Fibroblast of pulmonary artery (primary cell): ENCODE measurements around the gene VDAC2.
"Not testable (repeated sequence)": the region's sequence is repeated elsewhere in the genome, so short reads cannot be mapped to it uniquely, and the experiment has no call there.

Experiments
- DNase-seq: peaks from one replicate; pipeline ENCODE4 v3.0.0-alpha.2; 2010; ENCODE audit warnings: low read depth
- H3K4me3 ChIP-seq: replicated peaks from 2 replicates; pipeline ENCODE4 v1.5.1; 2011; ENCODE audit warnings: low read depth, mild to moderate bottlenecking, control low read depth, low read length, moderate library complexity
- TF ChIP-seq, protein P1 (sequence below): IDR thresholded peaks from 2 replicates; pipeline ENCODE4 v1.5.1; 2011; ENCODE audit warnings: mild to moderate bottlenecking, control low read depth, low read length, inconsistent platforms; ENCODE audit errors: missing control alignments

VDAC2 gene

DNA sequence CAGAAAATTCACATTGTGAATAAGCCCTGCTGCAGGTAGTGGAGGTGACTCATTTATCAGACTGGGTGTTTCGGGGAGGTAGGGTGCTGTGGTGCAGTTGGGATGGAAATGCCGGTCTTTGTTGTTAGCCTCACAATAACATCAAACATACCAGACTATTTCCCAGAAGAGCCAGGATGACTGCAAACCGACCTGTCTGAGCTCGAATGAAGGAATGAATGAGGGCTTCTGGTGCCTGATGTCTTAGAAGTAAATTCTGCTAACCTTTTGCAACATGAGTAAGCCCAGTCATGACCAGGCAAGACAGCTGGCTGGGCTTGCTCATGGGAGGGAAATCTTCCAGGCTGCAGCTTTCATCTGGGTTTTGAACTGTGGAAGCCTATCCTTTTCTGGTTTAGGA lies 2.4 kb upstream of the VDAC2 start:
- peak; percentile 57 for DNase-seq
- no peak overlapping the region for H3K4me3 ChIP-seq
- TF ChIP-seq, protein P1, sequence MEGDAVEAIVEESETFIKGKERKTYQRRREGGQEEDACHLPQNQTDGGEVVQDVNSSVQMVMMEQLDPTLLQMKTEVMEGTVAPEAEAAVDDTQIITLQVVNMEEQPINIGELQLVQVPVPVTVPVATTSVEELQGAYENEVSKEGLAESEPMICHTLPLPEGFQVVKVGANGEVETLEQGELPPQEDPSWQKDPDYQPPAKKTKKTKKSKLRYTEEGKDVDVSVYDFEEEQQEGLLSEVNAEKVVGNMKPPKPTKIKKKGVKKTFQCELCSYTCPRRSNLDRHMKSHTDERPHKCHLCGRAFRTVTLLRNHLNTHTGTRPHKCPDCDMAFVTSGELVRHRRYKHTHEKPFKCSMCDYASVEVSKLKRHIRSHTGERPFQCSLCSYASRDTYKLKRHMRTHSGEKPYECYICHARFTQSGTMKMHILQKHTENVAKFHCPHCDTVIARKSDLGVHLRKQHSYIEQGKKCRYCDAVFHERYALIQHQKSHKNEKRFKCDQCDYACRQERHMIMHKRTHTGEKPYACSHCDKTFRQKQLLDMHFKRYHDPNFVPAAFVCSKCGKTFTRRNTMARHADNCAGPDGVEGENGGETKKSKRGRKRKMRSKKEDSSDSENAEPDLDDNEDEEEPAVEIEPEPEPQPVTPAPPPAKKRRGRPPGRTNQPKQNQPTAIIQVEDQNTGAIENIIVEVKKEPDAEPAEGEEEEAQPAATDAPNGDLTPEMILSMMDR: no peak

DNA sequence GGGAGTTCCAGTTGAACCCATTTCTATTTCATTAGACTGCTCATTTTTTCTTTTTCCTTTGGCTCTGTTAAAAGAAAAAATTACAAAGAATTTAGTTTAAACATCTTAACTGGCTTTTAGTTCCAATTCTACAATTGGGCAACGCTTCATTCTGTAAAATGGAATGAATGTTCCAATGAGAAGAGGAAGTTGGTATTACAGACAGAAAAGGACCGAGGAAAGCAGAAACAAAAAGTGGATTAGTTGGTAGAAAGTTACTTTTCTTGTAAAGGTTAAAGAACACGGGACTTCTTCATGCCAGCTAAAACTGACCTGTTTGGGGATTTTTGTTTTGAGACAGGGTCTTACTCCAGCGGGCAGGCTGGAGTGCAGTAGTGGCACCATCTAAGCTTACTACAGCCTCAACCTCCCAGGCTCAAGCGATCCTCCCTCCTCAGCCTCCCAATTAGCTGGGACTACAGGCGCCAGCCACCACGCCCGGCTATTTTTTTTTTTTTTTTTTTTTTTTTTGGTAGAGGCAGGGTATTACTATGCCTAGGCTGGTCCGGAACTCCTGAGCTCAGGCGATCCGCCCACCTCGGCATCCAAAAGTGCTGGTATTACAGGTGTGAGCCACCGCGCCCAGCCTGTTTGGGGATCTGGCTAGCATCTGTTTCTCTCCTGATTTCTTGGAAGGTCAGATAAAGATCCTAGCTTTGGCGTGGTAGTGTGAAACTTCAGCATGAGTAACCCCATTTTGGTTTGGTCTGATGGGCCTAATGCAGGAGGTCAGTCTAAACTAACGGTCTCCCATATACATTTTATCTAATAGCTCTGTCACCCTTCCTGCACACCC lies 1.3 kb upstream of the VDAC2 start:
- TF ChIP-seq, protein P1: no peak
- H3K4me3 ChIP-seq: peak overlapping the region; percentile 94
- DNase-seq: no peak

DNA sequence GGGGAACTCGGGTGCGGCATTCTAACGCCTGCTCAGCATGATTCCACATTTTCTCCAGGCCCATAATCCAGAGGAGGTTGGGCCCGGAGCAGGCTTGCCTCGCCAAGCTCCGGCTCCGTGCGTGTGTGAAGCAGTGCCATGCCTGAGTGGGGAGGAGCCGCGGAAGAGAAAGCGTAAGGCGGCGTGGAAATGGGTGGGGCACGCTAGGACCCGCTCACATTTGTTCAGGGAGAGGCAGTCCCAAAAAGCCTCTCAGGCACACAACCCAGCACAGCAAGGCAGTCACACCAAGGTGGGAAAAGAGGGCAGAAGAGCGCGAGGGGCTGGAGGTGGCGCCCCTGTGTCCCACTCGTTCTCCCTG lies 695 bp upstream of the VDAC2 start:
- peak overlapping the region; percentile 94 for H3K4me3 ChIP-seq
- peak; percentile 84 for DNase-seq
- TF ChIP-seq, protein P1: no peak

DNA sequence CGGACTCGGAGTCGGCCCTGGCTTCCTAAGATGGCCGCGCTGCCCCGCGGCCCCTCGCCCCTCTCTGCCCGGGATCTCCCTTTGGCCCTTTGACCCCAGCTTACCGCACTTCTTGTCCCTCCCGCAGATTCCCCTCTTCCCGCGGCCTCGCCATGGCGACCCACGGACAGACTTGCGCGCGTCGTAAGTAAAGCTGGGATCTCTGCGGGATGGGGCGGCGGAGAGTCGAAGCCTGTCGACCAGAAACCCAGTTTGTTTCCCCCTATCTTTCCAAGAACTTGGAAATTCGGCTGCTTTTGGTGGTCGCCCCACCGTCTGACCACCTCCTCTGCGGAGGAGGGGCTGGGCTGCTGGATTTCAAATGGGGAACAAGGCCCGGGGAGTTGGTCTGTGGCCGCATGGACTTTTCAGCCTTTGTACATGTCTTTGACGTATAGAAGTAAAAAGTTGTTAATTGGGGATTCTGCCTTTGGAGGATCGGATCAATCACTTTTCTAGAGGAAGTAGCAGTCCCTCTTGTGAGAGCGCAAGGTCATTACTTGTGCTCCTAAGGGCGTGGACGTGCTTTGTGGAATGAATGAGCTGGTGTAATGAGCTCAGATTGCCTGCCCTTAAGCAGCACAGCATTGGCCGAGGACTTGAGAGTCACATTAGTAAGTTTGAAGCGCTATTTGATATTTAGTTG lies 553 bp downstream of the VDAC2 start:
- peak; percentile 49 for DNase-seq
- H3K4me3 ChIP-seq: peak overlapping the region; percentile 94
- TF ChIP-seq, protein P1: no peak

DNA sequence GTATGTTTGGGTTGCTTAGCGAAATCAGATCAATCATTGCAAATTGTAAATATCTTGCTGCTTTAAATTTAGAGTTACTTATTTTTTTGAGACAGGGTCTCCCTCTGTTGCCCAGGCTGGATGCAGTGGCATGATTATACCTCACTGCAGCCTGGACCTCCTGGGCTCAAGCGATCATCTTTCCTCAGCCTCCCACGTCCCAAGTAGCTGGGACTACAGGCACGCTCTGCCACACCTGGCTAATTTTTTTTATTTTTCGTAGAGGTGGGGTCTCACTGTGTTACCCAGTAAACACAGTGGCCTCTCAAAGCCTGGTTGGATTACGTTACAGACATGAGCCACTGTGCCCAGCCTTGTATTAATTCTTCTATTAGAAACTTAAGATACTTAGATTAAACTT lies 1.7 kb downstream of the VDAC2 start:
- peak overlapping the region; percentile 94 for H3K4me3 ChIP-seq
- no peak for DNase-seq
- TF ChIP-seq, protein P1: no peak

DNA sequence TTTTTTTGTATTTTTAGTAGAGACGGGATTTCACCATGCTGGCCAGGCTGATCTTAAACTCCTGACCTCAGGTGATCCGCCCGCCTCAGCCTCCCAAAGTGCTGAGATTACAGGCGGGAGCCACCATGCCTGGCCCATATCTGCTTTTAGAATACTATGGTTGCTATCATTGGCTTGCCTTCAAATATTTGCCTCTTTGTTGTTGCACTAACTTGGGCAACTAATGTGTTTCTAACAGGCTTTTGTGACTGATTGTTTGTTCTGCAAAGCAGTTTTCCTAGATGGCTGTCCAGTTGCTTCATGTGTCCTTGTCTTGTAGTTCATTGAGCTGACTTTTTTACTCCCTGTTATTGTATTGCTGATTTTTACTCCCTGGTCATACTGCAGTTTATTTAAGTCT lies 9.7 kb downstream of the VDAC2 start:
- TF ChIP-seq, protein P1: no peak
- H3K4me3 ChIP-seq: no peak overlapping the region
- no peak for DNase-seq

DNA sequence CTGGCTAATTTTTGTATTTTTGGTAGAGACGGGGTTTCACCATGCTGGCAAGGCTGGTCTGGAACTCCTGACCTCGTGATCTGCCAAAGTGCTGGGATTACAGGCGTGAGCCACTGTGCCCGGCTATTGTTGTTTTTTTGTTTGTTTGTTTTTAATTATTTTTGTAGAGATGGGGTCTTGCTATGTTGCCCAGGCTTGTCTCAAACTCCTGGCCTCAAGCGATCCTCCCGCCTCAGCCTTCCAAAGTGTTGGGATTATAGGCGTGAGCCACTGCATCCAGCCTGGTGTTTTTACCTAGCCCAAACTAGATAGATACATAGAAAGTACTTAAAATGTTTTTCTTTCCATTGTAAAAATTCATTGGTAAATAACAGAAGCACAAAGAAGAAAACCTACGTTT lies 10.9 kb downstream of the VDAC2 start:
- H3K4me3 ChIP-seq, DNase-seq: not testable (repeated sequence)
